ENCODE results near the gene DLG2. TPM values are rescaled to one million over a fixed set of nuclear protein-coding genes. Genes with fewer than 3 reads are reported as not detected.

The DLG2 gene
- total RNA-seq, 1 donor from 2014 or later = 0.26 TPM

GRCh38 chr11:84396521-84396920 is 1230.6 kb downstream of the DLG2 start:
- no peak for TF ChIP-seq CTCF (IDR thresholded peaks at IDR 0.05; ENCODE audit: insufficient read depth, low read length, severe bottlenecking)
- no peak for DNase-seq (ENCODE audit: low read depth)
- FAIRE-seq = no peak
- no peak overlapping the region for H3K4me3 ChIP-seq (ENCODE audit: low read depth, low read length)
- no peaks in the 10 kb centered on the region for H3K36me3 ChIP-seq (ENCODE audit: control insufficient read depth, insufficient read depth, low read length)
- no peaks in the 10 kb centered on the region for H3K27me3 ChIP-seq (ENCODE audit: control insufficient read depth, insufficient read depth, low read length)

GRCh38 chr11:84390441-84391078 is 1236.6 kb downstream of the DLG2 start:
- DNase-seq (ENCODE audit: low read depth) = peak; percentile 3

GRCh38 chr11:84389696-84390095 is 1237.4 kb downstream of the DLG2 start:
- Histone ChIP-seq H3K36me3 (ENCODE audit: control insufficient read depth, insufficient read depth, low read length) (no peaks in the 10 kb centered on the region), H3K27me3 (ENCODE audit: control insufficient read depth, insufficient read depth, low read length) (no peaks in the 10 kb centered on the region), H3K4me3 (ENCODE audit: low read depth, low read length) (no peak overlapping the region)
- no peak for TF ChIP-seq CTCF (IDR thresholded peaks at IDR 0.05; ENCODE audit: insufficient read depth, low read length, severe bottlenecking)
- DNase-seq (ENCODE audit: low read depth) (no peak), FAIRE-seq (no peak)

More at GRCh38 chr11:84390441-84391078, 1236.6 kb downstream of the DLG2 start:
- no peak for TF ChIP-seq CTCF (IDR thresholded peaks at IDR 0.05; ENCODE audit: insufficient read depth, low read length, severe bottlenecking)
- H3K4me3 ChIP-seq (ENCODE audit: low read depth, low read length) = no peak overlapping the region
- FAIRE-seq = no peak
- no peaks in the 10 kb centered on the region for H3K27me3 ChIP-seq (ENCODE audit: control insufficient read depth, insufficient read depth, low read length)
- H3K36me3 ChIP-seq (ENCODE audit: control insufficient read depth, insufficient read depth, low read length) = no peaks in the 10 kb centered on the region

GRCh38 chr11:84384731-84385130 is 1242.4 kb downstream of the DLG2 start:
- Histone ChIP-seq H3K36me3 (ENCODE audit: control insufficient read depth, insufficient read depth, low read length) (no peaks in the 10 kb centered on the region), H3K27me3 (ENCODE audit: control insufficient read depth, insufficient read depth, low read length) (no peaks in the 10 kb centered on the region), H3K4me3 (ENCODE audit: low read depth, low read length) (no peak overlapping the region)
- FAIRE-seq (no peak), DNase-seq (ENCODE audit: low read depth) (peak; percentile 54)
- peak; percentile 65 for TF ChIP-seq CTCF (IDR thresholded peaks at IDR 0.05; ENCODE audit: insufficient read depth, low read length, severe bottlenecking)

- Histone ChIP-seq H3K4me3 (ENCODE audit: low read depth, low read length) (no peak overlapping the region), H3K27me3 (ENCODE audit: control insufficient read depth, insufficient read depth, low read length) (no peaks in the 10 kb centered on the region), H3K36me3 (ENCODE audit: control insufficient read depth, insufficient read depth, low read length) (no peaks in the 10 kb centered on the region)
- DNase-seq (ENCODE audit: low read depth) (no peak), FAIRE-seq (no peak)
- no peak for TF ChIP-seq CTCF (IDR thresholded peaks at IDR 0.05; ENCODE audit: insufficient read depth, low read length, severe bottlenecking)
Measured at GRCh38 chr11:84383576-84383975, 1243.6 kb downstream of the DLG2 start.

GRCh38 chr11:84381666-84382065 is 1245.5 kb downstream of the DLG2 start:
- DNase-seq (ENCODE audit: low read depth) (no peak), FAIRE-seq (no peak)
- Histone ChIP-seq H3K4me3 (ENCODE audit: low read depth, low read length) (no peak overlapping the region), H3K27me3 (ENCODE audit: control insufficient read depth, insufficient read depth, low read length) (no peaks in the 10 kb centered on the region), H3K36me3 (ENCODE audit: control insufficient read depth, insufficient read depth, low read length) (no peaks in the 10 kb centered on the region)
- no peak for TF ChIP-seq CTCF (IDR thresholded peaks at IDR 0.05; ENCODE audit: insufficient read depth, low read length, severe bottlenecking)

Data from bronchial epithelial cell (primary cell).